ENCODE data around the gene SMCO4.

GRCh38 chr11:93525601-93526345, 17.4 kb downstream of the SMCO4 start:
- TF ChIP-seq CTCF (conservative IDR thresholded peaks at IDR 0.05; ENCODE audit: low read length) (no peak), EZH2phosphoT487 (IDR thresholded peaks at IDR 0.05; ENCODE audit: borderline replicate concordance, low read depth, low read length) (no peak)
